Effector memory CD4-positive, alpha-beta T cell (primary cell): ENCODE measurements around the gene SH3RF3.

Source experiments
- DNase-seq, 3 donors: peaks; one replicate each; pipeline ENCODE4 v3.0.0-alpha.2; 2020
- H3K27ac ChIP-seq: 2 replicates; pipeline ENCODE4 v1.7.0; 2013; ENCODE audit warnings: mild to moderate bottlenecking, low read length, moderate library complexity; ENCODE audit not compliant: insufficient read depth, poor library complexity, severe bottlenecking
- H3K27me3 ChIP-seq: replicated peaks from 2 replicates; pipeline ENCODE4 v1.7.0; 2013; ENCODE audit warnings: mild to moderate bottlenecking, low read length; ENCODE audit not compliant: insufficient read depth, control insufficient read depth, poor library complexity, severe bottlenecking
- H3K36me3 ChIP-seq: 2 replicates; pipeline ENCODE4 v1.7.0; 2013; ENCODE audit warnings: mild to moderate bottlenecking, low read length, moderate library complexity; ENCODE audit not compliant: control insufficient read depth, insufficient read depth
- H3K4me1 ChIP-seq: 2 replicates; pipeline ENCODE4 v1.7.0; 2013; ENCODE audit warnings: low read length, mild to moderate bottlenecking; ENCODE audit not compliant: control insufficient read depth, insufficient read depth, poor library complexity, severe bottlenecking
- H3K4me3 ChIP-seq: 2 replicates; pipeline ENCODE4 v1.7.0; 2013; ENCODE audit warnings: low read length, low read depth, mild to moderate bottlenecking; ENCODE audit not compliant: insufficient read depth, poor library complexity, severe bottlenecking
- H3K9me3 ChIP-seq: 2 replicates; pipeline ENCODE4 v1.7.0; 2013; ENCODE audit warnings: mild to moderate bottlenecking, low read length, moderate library complexity; ENCODE audit not compliant: control insufficient read depth

Gene SH3RF3

GRCh38 chr2:109479804-109480203 lies 350.8 kb downstream of the SH3RF3 start:
- H3K4me1 ChIP-seq, result no peaks in the 10 kb centered on the region
- no peak overlapping the region for H3K4me3 ChIP-seq
- H3K9me3 ChIP-seq, result no peaks in the 10 kb centered on the region
- H3K27me3 ChIP-seq, result no peaks in the 10 kb centered on the region
- no peak for DNase-seq
- H3K27ac ChIP-seq, result no peak overlapping the region
- no peaks in the 10 kb centered on the region for H3K36me3 ChIP-seq

- no peaks in the 10 kb centered on the region for H3K4me1 ChIP-seq
- no peaks in the 10 kb centered on the region for H3K27me3 ChIP-seq
- no peaks in the 10 kb centered on the region for H3K36me3 ChIP-seq
- no peak for DNase-seq
- no peak overlapping the region for H3K4me3 ChIP-seq
- no peak overlapping the region for H3K27ac ChIP-seq
- H3K9me3 ChIP-seq, result no peaks in the 10 kb centered on the region
These were observed 351.6 kb downstream of the SH3RF3 start for GRCh38 chr2:109480486-109481195.

- H3K4me3 ChIP-seq, result no peak overlapping the region
- no peak for DNase-seq
- H3K27ac ChIP-seq, result no peak overlapping the region
- no peaks in the 10 kb centered on the region for H3K36me3 ChIP-seq
- no peaks in the 10 kb centered on the region for H3K9me3 ChIP-seq
- no peaks in the 10 kb centered on the region for H3K4me1 ChIP-seq
- H3K27me3 ChIP-seq, result no peaks in the 10 kb centered on the region
These were observed 352.2 kb downstream of the SH3RF3 start for GRCh38 chr2:109481196-109481555.

DNA sequence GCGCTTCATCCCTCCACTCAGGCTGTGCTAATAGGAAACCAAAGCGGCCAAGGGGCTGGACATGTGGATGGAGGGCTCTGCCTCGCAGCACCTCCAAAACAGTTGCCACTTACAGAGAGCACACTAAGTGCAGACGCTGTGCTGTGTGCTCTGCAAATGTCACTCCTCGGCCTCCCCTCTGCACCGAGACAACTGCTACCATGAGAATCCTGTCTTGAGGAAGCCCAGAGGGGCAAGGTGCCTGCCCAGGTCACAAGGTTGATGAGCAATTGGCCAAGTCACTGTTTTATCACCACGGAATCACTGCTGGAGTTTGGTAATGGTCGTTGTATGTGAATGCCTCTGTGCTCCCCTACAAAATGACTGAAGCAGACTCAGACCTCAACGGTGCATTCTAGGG lies 352.6 kb downstream of the SH3RF3 start:
- Histone ChIP-seq H3K27ac (no peak overlapping the region), H3K36me3 (no peaks in the 10 kb centered on the region), H3K27me3 (no peaks in the 10 kb centered on the region), H3K4me1 (no peaks in the 10 kb centered on the region), H3K4me3 (no peak overlapping the region), H3K9me3 (no peaks in the 10 kb centered on the region)
- no peak for DNase-seq

DNA sequence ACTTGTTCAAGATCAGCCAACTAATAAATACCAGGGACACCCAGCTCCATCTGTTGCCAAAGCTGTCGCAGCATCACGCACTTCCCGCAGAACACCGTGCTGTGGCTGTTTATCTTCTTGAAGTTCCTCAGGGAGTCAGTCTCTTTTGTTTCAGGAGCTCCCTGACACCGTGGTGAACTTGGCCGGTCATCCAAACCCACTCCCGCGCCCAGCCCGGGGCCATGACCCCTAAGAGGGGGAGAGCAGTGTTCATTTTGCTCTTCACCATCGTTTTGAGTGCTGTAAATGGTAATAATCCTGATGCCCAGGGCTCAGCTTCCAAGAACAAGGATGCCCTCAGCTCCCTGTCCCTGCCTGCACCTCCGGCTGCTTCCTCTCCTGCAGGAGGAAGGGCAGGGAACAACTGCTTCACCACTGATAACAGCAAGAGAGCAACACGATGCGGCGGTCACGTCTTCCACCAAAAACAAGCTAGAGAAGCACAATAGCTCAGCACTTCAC lies 353.4 kb downstream of the SH3RF3 start:
- H3K36me3 ChIP-seq, result no peaks in the 10 kb centered on the region
- H3K9me3 ChIP-seq, result no peaks in the 10 kb centered on the region
- no peak overlapping the region for H3K27ac ChIP-seq
- no peak for DNase-seq
- H3K4me3 ChIP-seq, result no peak overlapping the region
- H3K27me3 ChIP-seq, result no peaks in the 10 kb centered on the region
- H3K4me1 ChIP-seq, result no peaks in the 10 kb centered on the region

DNA sequence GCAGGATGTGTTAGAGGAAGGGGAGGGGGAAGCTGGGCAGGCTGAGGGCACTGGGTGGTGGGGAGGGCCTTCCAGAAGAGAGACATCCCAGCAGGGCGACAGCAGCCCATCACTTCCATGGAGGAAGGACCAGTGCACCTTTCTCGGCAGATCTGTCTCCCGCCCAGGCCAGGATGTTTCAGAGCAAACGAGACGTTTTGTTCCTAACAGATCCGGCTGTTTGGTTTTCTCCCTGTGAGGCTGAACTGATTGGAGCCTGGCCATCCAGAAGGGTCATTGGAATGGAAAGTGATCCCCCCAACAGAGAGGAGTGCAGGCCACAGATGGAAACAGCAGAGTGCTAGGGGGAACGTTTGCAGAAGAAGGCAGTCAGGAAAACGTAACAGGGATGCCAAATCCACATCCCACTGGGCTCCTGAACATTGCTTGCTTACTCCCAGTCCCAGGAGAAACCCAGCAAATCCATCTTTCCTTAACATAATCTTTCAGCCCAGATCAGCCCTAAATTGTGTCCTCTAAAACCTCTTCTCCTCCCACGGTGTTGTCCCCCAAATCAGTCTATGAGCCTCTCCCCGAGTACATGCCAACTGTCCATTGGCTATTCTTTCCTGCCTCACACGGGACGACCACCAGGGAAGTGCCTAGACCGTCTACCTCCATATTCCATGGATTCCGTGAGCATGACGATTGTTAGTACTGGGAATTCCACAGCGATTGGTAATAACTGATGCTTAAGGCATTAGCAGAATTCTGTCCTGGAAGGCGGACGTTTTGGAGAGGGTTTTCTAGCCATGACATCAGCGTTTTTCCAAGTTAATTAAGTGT lies 357.9 kb downstream of the SH3RF3 start:
- Histone ChIP-seq H3K36me3 (no peaks in the 10 kb centered on the region), H3K27me3 (no peaks in the 10 kb centered on the region), H3K4me1 (no peaks in the 10 kb centered on the region), H3K9me3 (no peaks in the 10 kb centered on the region), H3K4me3 (no peak overlapping the region), H3K27ac (no peak overlapping the region)
- DNase-seq, result no peak

DNA sequence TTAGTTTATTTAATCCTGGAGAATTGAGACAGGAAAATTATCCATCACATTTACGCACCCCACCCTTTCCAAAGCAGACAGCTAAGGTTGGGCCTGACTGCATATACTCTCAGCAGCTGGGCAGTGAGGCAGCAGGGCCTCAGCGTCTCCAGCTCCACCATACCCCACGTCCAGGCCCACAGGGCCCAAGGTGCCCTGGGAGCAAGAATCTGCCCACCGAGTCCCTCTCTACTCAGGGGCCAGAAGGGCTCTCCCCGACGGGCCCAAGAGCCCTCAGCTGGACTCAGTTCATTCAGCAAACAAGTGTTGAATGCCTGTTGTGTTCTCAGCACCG lies 358.5 kb downstream of the SH3RF3 start:
- Histone ChIP-seq H3K27me3 (no peaks in the 10 kb centered on the region), H3K27ac (no peak overlapping the region), H3K4me1 (no peaks in the 10 kb centered on the region), H3K36me3 (no peaks in the 10 kb centered on the region), H3K9me3 (no peaks in the 10 kb centered on the region), H3K4me3 (no peak overlapping the region)
- DNase-seq, result no peak

- H3K4me1 ChIP-seq, result no peaks in the 10 kb centered on the region
- H3K36me3 ChIP-seq, result no peaks in the 10 kb centered on the region
- H3K27me3 ChIP-seq, result no peaks in the 10 kb centered on the region
- H3K9me3 ChIP-seq, result no peaks in the 10 kb centered on the region
- no peak overlapping the region for H3K27ac ChIP-seq
- H3K4me3 ChIP-seq, result no peak overlapping the region
- DNase-seq, result no peak
These were observed 359.1 kb downstream of the SH3RF3 start for GRCh38 chr2:109487871-109488655.

DNA sequence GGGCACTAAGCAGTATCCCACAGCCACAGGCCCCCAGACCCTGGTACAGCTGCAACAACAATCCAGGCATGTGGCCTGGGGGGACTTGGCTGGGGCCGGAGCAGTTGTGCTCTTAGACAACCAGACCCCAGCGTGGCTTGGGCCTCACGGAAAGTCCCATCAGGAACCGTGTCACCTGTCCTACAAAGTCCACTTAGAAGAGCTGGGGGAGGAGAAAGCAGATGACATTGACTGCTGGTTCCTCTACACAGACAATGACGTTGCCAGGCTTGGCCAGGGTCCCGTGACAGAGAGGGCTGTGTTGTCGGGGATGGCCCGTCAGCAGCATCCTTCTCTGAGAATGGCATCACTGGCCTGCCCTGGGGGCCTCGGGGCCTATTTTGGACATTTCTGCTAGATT lies 360.3 kb downstream of the SH3RF3 start:
- H3K27me3 ChIP-seq, result no peaks in the 10 kb centered on the region
- H3K36me3 ChIP-seq, result no peaks in the 10 kb centered on the region
- H3K27ac ChIP-seq, result no peak overlapping the region
- no peak overlapping the region for H3K4me3 ChIP-seq
- no peak for DNase-seq
- no peaks in the 10 kb centered on the region for H3K9me3 ChIP-seq
- no peaks in the 10 kb centered on the region for H3K4me1 ChIP-seq
